ENCODE results near the gene MARCO. TPM values are rescaled to one million over a fixed set of nuclear protein-coding genes. Genes with fewer than 3 reads are reported as not detected.

Gene MARCO
- total RNA-seq, 6 experiments from 2014 or later = 5.8 to 129 (median 31.9) TPM

GRCh38 chr2:118936306-118936705 lies 5.7 kb upstream of the MARCO start:
- WGBS (ENCODE audit: insufficient coverage, low coverage, low lambda C conversion rate, missing lambda C conversion rate) = 19% methylated on average over 2 of the region's 2 CpGs
- Histone ChIP-seq H3K36me3 (no peaks in the 10 kb centered on the region), H3K9me3 (peaks cover 0 to 10% (median 3%) of the 10 kb centered on the region in 4 donors), H3K4me1 (no peaks in the 10 kb centered on the region), H3K27me3 (no peaks in the 10 kb centered on the region), H3K4me3 (no peak overlapping the region), H3K27ac (no peak overlapping the region)
- intact Hi-C loops (cut with DNase I) = no loop called here
- TF ChIP-seq POLR2A (IDR thresholded peaks at IDR 0.05) (no peak), CTCF (IDR thresholded peaks at IDR 0.05) (no peak)
- ATAC-seq = peak; percentile 28 to 60 (median 54)
- DNase-seq = no peak

- Histone ChIP-seq H3K36me3 (no peaks in the 10 kb centered on the region), H3K27me3 (no peaks in the 10 kb centered on the region), H3K27ac (no peak overlapping the region), H3K4me1 (no peaks in the 10 kb centered on the region), H3K9me3 (peaks cover 0 to 10% (median 3%) of the 10 kb centered on the region in 4 donors), H3K4me3 (no peak overlapping the region)
- ATAC-seq = peak; percentile 21 to 39 (median 29)
- intact Hi-C loops (cut with DNase I) = no loop called here
- TF ChIP-seq CTCF (IDR thresholded peaks at IDR 0.05) (no peak), POLR2A (IDR thresholded peaks at IDR 0.05) (no peak)
- 51% methylated on average over 5 of the region's 6 CpGs for WGBS (ENCODE audit: insufficient coverage, low coverage, low lambda C conversion rate, missing lambda C conversion rate)
- DNase-seq = no peak
Observed at GRCh38 chr2:118936936-118937335, 5.1 kb upstream of the MARCO start.

GRCh38 chr2:118937817-118938216 lies 4.2 kb upstream of the MARCO start:
- Histone ChIP-seq H3K4me3 (no peak overlapping the region), H3K9me3 (peaks cover 0 to under 1% (median 0%) of the 10 kb centered on the region in 4 donors), H3K36me3 (no peaks in the 10 kb centered on the region), H3K4me1 (no peaks in the 10 kb centered on the region), H3K27me3 (no peaks in the 10 kb centered on the region), H3K27ac (no peak overlapping the region)
- no CpG with 5 or more reads among the region's 1 CpG for WGBS (ENCODE audit: insufficient coverage, low coverage, low lambda C conversion rate, missing lambda C conversion rate)
- ATAC-seq = no peak
- no peak for TF ChIP-seq POLR2A (IDR thresholded peaks at IDR 0.05)
- TF ChIP-seq CTCF (IDR thresholded peaks at IDR 0.05) = no peak
- no peak for DNase-seq
- intact Hi-C loops (cut with DNase I) = no loop called here

GRCh38 chr2:118939994-118940393 lies 2.0 kb upstream of the MARCO start:
- H3K9me3 ChIP-seq = no peaks in the 10 kb centered on the region

More at GRCh38 chr2:118939994-118940393, 2.0 kb upstream of the MARCO start:
- no peak overlapping the region for H3K27ac ChIP-seq
- no peak for TF ChIP-seq CTCF (IDR thresholded peaks at IDR 0.05)
- no peak for TF ChIP-seq POLR2A (IDR thresholded peaks at IDR 0.05)
- H3K4me1 ChIP-seq = peaks cover 0 to 4% (median 0%) of the 10 kb centered on the region in 4 donors
- ATAC-seq = peak in 3 of 4 donors; percentile 13 to 23 (median 16)
- no peaks in the 10 kb centered on the region for H3K27me3 ChIP-seq
- intact Hi-C loops (cut with DNase I) = no loop called here
- DNase-seq = no peak
- H3K36me3 ChIP-seq = no peaks in the 10 kb centered on the region
- no peak overlapping the region for H3K4me3 ChIP-seq

Data from right lobe of liver (tissue), 6 donors.